ENCODE results near the gene ZBTB25. TPM values are rescaled to one million over a fixed set of nuclear protein-coding genes. Genes with fewer than 3 reads are reported as not detected.

The ZBTB25 gene
- total RNA-seq, 1 experiment from 2014 or later: 19.0 TPM

DNA sequence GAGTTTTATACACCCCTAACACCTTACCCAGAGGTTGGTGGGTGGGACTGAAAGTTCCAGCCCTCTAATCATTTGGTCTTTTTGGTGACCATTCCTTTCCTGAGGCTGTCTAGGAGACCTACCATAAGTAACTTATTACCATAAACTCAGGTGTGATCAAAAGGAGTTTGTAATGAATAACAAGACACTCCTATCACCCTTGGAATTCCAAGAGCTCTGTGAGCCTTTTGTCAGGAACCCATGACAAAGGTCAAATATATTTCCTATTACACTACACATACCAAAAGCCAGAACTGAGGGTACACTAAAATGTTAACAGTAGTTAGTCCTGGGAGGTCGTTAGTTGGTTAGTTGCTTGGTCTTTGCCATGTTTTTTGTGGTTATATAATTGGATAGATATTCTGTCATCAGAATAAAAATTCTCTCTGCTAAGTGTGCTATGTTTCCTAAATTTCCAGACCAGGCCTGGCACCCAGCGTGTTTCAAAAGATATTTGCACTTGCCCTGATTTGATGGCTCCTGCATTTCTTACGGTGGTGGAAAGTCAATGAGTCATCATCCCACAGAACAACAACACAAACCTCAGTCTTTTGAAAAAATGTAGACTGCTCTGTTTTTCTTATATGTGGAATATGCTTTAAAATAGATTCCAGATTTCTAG lies 65.3 kb downstream of the ZBTB25 start:
- no peak overlapping the region for H2AFZ ChIP-seq (ENCODE audit: low read depth, low read length, poor library complexity, severe bottlenecking)
- POLR2A ChIA-PET: no interaction called here

More for the DNA sequence above, 65.3 kb downstream of the ZBTB25 start:
- Histone ChIP-seq H3K4me3 (replicated peaks in 1 of 2; ENCODE audit: low read depth in 1 of 2, low read length in 2 of 2) (peak overlapping the region in 1 of 2 experiments; percentile 39; a peak in 3 of 4 replicates), H3K27ac (ENCODE audit: low read depth, low read length) (peak overlapping the region; percentile 89), H3K4me2 (ENCODE audit: low read length) (peak overlapping the region; percentile 69), H3K4me1 (ENCODE audit: control insufficient read depth in 1 of 2, insufficient read depth in 2 of 2, low read length in 2 of 2) (peaks cover 32 to 34% of the 10 kb centered on the region in 2 experiments), H3K27me3 (ENCODE audit: insufficient read depth, low read length) (no peaks in the 10 kb centered on the region), H4K20me1 (ENCODE audit: insufficient read depth) (no peaks in the 10 kb centered on the region), H3K79me2 (ENCODE audit: insufficient read depth, low read length) (no peaks in the 10 kb centered on the region), H3K9ac (ENCODE audit: low read length) (peak overlapping the region; percentile 41), H3K9me3 (ENCODE audit: control insufficient read depth in 1 of 2, insufficient read depth in 1 of 2, low read depth in 1 of 2, low read length in 2 of 2) (no peaks in the 10 kb centered on the region), H3K9me2 (ENCODE audit: insufficient read depth) (no peaks in the 10 kb centered on the region), H3K36me3 (ENCODE audit: control insufficient read depth in 1 of 2, insufficient read depth in 2 of 2, low read length in 2 of 2) (peaks cover 33 to 45% of the 10 kb centered on the region in 2 experiments)
- intact Hi-C loops (cut with micrococcal nuclease): no loop called here
- ChIA-PET RAD21 (ENCODE audit: low non-redundant PET in 1 of 2, low total read pairs in 2 of 2, uncharacterized antibody in 2 of 2, unreplicated experiment in 2 of 2) (no interaction called here), CTCF (interaction anchor here (0.8 kb wide), 1 partner anchor 9 kb away, joined by 3 read pairs; no protein-coding TSS in a partner anchor)
- BruUV-seq (replicated peaks): no TSS peak
- ATAC-seq (peak; percentile 87), DNase-seq (ENCODE audit: low read depth, low spot score) (peak; percentile 65)
- TF ChIP-seq, protein P1, sequence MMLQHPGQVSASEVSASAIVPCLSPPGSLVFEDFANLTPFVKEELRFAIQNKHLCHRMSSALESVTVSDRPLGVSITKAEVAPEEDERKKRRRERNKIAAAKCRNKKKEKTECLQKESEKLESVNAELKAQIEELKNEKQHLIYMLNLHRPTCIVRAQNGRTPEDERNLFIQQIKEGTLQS (IDR thresholded peaks at IDR 0.05): no peak
- TF ChIP-seq RAD21 (IDR thresholded peaks at IDR 0.05; ENCODE audit: low read depth): no peak
- TF ChIP-seq, protein P2, sequence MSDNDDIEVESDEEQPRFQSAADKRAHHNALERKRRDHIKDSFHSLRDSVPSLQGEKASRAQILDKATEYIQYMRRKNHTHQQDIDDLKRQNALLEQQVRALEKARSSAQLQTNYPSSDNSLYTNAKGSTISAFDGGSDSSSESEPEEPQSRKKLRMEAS (IDR thresholded peaks at IDR 0.05): no peak
- peak; percentile 42 for TF ChIP-seq FOSL1 (IDR thresholded peaks at IDR 0.05; ENCODE audit: low read depth)
- no peak for TF ChIP-seq SRF (IDR thresholded peaks at IDR 0.05; ENCODE audit: low read depth)
- no peak for TF ChIP-seq TCF7L2 (IDR thresholded peaks at IDR 0.05; ENCODE audit: borderline replicate concordance, extremely low read depth, insufficient read depth, insufficient read length)
- no peak for TF ChIP-seq EZH2 (IDR thresholded peaks at IDR 0.05)
- no peak for TF ChIP-seq CBX3 (IDR thresholded peaks at IDR 0.05; ENCODE audit: low read depth)
- TF ChIP-seq, protein P3, sequence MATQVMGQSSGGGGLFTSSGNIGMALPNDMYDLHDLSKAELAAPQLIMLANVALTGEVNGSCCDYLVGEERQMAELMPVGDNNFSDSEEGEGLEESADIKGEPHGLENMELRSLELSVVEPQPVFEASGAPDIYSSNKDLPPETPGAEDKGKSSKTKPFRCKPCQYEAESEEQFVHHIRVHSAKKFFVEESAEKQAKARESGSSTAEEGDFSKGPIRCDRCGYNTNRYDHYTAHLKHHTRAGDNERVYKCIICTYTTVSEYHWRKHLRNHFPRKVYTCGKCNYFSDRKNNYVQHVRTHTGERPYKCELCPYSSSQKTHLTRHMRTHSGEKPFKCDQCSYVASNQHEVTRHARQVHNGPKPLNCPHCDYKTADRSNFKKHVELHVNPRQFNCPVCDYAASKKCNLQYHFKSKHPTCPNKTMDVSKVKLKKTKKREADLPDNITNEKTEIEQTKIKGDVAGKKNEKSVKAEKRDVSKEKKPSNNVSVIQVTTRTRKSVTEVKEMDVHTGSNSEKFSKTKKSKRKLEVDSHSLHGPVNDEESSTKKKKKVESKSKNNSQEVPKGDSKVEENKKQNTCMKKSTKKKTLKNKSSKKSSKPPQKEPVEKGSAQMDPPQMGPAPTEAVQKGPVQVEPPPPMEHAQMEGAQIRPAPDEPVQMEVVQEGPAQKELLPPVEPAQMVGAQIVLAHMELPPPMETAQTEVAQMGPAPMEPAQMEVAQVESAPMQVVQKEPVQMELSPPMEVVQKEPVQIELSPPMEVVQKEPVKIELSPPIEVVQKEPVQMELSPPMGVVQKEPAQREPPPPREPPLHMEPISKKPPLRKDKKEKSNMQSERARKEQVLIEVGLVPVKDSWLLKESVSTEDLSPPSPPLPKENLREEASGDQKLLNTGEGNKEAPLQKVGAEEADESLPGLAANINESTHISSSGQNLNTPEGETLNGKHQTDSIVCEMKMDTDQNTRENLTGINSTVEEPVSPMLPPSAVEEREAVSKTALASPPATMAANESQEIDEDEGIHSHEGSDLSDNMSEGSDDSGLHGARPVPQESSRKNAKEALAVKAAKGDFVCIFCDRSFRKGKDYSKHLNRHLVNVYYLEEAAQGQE (IDR thresholded peaks at IDR 0.05; ENCODE audit: low read depth): no peak
- TF ChIP-seq, protein P4, sequence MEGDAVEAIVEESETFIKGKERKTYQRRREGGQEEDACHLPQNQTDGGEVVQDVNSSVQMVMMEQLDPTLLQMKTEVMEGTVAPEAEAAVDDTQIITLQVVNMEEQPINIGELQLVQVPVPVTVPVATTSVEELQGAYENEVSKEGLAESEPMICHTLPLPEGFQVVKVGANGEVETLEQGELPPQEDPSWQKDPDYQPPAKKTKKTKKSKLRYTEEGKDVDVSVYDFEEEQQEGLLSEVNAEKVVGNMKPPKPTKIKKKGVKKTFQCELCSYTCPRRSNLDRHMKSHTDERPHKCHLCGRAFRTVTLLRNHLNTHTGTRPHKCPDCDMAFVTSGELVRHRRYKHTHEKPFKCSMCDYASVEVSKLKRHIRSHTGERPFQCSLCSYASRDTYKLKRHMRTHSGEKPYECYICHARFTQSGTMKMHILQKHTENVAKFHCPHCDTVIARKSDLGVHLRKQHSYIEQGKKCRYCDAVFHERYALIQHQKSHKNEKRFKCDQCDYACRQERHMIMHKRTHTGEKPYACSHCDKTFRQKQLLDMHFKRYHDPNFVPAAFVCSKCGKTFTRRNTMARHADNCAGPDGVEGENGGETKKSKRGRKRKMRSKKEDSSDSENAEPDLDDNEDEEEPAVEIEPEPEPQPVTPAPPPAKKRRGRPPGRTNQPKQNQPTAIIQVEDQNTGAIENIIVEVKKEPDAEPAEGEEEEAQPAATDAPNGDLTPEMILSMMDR (IDR thresholded peaks at IDR 0.05 in 2 of 3, conservative IDR thresholded peaks at IDR 0.05 in 1 of 3; ENCODE audit: borderline replicate concordance in 1 of 3, insufficient read depth in 1 of 3, low read depth in 2 of 3, low read length in 2 of 3): no peak
- TF ChIP-seq ZNF274 (IDR thresholded peaks at IDR 0.05; ENCODE audit: low read depth, low read length): no peak
- no peak for TF ChIP-seq POLR2A (IDR thresholded peaks at IDR 0.05; ENCODE audit: borderline replicate concordance, extremely low read depth, insufficient read depth, insufficient read length)
- no peak for TF ChIP-seq POLR2AphosphoS5 (IDR thresholded peaks at IDR 0.05; ENCODE audit: low read depth, low read length)
- no peak for TF ChIP-seq CEBPB (IDR thresholded peaks at IDR 0.05; ENCODE audit: low read depth)
- TF ChIP-seq ELF1 (IDR thresholded peaks at IDR 0.05; ENCODE audit: borderline replicate concordance, low read depth): no peak
- peak; percentile 31; the same call in 1 of the 2 replicates for TF ChIP-seq SIN3A (IDR thresholded peaks at IDR 0.05; ENCODE audit: low read depth)
- peak; percentile 48; the same call in 1 of the 2 replicates for TF ChIP-seq SP1 (IDR thresholded peaks at IDR 0.05; ENCODE audit: low read depth)
- no peak for TF ChIP-seq EZH2phosphoT487 (IDR thresholded peaks at IDR 0.05; ENCODE audit: borderline replicate concordance)
- peak; percentile 35; the same call in 1 of the 2 replicates for TF ChIP-seq JUND (IDR thresholded peaks at IDR 0.05)
- TF ChIP-seq, protein P5, sequence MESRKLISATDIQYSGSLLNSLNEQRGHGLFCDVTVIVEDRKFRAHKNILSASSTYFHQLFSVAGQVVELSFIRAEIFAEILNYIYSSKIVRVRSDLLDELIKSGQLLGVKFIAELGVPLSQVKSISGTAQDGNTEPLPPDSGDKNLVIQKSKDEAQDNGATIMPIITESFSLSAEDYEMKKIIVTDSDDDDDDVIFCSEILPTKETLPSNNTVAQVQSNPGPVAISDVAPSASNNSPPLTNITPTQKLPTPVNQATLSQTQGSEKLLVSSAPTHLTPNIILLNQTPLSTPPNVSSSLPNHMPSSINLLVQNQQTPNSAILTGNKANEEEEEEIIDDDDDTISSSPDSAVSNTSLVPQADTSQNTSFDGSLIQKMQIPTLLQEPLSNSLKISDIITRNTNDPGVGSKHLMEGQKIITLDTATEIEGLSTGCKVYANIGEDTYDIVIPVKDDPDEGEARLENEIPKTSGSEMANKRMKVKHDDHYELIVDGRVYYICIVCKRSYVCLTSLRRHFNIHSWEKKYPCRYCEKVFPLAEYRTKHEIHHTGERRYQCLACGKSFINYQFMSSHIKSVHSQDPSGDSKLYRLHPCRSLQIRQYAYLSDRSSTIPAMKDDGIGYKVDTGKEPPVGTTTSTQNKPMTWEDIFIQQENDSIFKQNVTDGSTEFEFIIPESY (IDR thresholded peaks at IDR 0.05; ENCODE audit: extremely low read depth, insufficient replicate concordance, low read length): no peak

Measured in HCT116 (cell line).